ENCODE data around the gene NPM1. TPM values are rescaled to one million over a fixed set of nuclear protein-coding genes. Genes with fewer than 3 reads are reported as not detected.
"Not testable (repeated sequence)": the region's sequence is repeated elsewhere in the genome, so short reads cannot be mapped to it uniquely, and the experiment has no call there.

Gene NPM1
- total RNA-seq, 2 donors from 2014 or later: 500 to 508 TPM

DNA sequence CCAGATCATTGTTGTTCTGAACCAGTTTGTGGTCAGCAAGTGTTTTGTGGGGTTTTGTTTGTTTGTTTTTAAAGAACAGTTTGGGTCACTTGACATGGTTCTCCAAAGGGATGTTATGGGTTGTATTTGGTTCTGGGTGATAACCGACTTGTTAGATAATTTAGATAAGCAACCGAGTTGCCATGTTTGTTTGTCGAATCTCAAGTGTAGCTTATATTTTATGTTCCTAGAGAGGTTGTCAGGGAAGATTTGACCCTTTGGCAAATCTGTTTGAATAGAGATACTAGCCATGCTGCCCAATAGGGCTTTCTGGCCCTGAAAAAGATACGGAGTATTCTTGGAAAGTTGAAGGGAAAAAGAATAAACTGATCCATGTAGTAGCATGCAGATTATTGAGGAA is 19.6 kb downstream of the NPM1 start:
- no peak for DNase-seq (ENCODE audit: low spot score)
- intact Hi-C loops (cut with DNase I): no loop called here

DNA sequence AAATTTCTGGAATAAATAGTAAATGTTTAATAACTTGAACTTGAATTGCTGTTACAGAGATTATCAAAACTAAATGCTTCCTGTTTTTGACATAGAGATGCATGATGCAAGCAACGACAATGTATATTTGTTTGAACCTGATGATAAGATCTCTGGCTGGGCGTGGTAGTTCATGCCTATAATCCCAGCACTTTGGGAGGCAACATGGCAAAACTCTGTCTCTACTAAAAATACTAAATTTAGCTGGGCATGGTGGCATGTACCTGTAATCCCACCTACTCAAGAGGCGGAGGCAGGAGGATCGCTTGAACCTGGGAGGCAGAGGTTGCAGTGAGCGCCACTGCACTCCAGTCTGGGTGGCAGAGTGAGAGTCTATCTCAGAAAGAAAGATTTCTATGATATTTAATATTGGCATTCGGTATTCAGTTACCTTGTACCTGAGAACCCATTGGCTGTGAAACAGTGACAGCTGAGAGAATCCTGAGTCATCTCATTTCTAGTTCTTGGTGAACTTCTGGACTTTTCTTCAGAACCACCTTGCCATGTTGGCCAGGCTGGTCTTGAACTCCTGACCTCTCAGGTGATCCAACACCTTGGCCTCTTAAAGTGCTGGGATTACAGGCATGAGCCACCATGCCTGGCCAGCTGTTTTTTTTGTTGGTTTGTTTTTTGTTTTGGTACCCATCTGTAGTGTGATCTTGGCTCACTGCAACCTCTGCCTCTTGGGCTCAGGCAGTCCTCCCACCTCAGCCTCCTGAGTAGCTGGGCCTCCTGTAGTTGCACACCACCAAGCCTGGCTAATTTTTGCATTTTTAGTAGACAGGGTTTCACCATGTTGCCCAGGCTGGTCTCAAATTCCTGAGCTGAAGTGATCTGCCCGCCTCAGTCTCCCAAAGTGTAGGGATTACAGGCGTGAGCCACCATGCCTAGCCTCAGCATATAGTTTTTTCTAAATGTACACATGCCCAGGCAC is 21.8 kb downstream of the NPM1 start:
- intact Hi-C loops (cut with DNase I): no loop called here
- no peak for DNase-seq (ENCODE audit: low spot score)

DNA sequence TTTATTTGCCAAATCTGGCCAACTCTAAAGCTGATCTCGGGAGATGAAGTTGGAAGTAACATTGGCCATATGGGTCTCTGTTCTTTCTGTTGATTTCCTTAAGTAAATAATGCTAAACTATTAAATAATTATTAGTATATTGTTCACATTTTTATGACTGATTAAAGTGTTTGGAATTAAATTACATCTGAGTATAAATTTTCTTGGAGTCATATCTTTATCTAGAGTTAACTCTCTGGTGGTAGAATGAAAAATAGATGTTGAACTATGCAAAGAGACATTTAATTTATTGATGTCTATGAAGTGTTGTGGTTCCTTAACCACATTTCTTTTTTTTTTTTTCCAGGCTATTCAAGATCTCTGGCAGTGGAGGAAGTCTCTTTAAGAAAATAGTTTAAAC is 22.5 kb downstream of the NPM1 start:
- no peak for DNase-seq (ENCODE audit: low spot score)
- intact Hi-C loops (cut with DNase I): no loop called here

DNA sequence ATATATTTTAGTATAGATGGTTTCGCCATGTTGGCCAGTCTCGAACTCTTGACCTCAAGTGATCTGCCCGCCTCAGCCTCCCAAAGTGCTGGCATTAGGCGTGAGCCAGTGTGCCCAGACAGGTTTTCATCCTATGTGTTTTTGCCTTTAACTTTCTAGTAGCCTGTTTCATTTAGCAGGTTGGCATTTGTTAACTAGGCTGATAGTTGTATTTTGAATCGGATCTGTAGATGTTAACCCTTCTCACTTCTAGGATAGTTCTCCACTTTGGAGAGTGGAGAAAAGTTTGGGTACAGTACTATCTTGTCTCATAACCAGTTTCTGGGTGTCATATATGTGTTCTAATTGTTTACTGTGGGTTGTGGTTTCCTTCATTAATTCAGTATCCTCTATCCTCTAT is 24.5 kb downstream of the NPM1 start:
- intact Hi-C loops (cut with DNase I): no loop called here
- no peak for DNase-seq (ENCODE audit: low spot score)

DNA sequence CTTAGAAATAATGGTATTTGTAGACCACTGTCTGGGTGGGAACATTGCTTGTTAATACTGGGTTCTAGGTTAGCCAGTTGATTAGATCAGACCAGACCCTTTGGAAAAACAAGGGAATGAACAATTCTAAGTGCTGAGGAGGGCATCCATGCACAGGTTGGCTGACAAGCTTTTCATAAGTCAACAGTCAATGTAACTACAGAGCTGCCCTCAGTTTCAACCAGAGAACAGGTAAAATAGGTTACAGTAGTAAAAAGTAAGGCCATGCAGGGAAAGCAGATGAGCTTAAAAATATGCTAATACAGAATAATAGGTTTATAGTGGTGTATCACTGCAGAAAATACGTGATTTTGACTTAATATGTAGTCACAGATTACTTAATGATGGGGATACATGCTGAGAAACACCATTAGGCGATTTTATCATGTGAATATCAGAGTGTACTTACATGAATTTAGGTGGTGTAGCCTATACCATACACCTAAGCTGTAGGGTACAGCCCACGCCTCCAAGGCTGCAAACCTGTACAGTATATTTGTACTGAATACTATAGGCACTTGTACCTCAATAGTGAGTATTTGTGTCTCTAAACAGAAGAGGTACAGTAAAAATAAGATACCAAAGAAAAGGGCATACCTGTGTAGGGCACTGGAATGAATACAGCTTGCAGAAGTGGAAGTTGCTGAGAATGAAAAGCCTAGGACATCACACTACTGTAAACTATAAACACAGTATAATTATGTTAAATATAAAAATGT is 25.7 kb downstream of the NPM1 start:
- DNase-seq (ENCODE audit: low spot score): no peak
- intact Hi-C loops (cut with DNase I): no loop called here

DNA sequence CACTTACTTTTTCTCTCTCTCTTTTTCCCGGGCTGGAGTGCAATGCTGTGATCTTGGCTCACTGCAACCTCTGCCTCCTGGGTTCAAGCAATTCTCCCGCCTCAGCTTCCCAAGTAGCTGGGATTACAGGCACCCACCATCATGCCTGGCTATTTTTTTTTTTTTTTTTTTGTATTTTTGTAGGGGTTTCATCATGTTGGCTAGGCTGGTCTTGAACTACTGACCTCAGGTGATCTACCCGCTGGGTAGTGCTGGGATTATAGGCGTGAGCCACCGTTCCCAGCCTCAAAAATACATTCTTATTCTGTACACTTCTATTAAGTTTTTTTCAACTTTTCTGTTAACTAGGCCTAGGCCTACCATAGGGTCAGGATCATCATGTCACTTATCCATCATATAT is 26.3 kb downstream of the NPM1 start:
- intact Hi-C loops (cut with DNase I); DNase-seq (ENCODE audit: low spot score): not testable (repeated sequence)

DNA sequence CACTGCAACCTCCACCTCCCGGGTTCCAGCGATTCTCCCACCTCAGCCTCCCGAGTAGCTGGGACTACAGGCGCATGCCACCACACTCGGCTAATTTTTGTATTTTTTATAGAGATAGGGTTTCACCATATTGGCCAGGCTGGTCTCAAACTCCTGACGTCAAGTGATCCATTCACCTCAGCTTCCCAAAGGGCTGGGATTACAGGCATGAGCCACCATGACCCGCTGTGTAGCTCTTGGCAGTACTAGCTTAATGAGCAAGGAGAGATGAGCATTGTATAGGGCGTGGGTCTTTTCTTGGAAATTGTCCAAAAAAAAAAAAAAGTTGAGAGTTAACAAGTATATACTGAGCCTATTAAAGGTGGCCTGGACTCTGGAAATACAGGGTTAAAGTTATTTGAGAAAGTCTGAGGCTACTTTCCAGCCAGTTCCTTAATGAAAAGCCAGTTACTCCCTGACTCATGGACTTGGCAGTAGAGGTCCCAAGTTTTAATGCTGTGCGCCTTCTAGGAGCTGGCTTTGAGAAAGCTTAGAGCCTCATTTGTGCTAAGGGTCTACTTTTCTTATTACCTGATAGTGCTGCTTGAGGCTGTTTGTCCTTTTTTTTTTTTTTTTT is 27.6 kb downstream of the NPM1 start:
- intact Hi-C loops (cut with DNase I): loop anchor here in 1 of 2 donors (5.0 kb wide), 1 partner anchor 492 kb away; no protein-coding TSS in a partner anchor
- no peak for DNase-seq (ENCODE audit: low spot score)

DNA sequence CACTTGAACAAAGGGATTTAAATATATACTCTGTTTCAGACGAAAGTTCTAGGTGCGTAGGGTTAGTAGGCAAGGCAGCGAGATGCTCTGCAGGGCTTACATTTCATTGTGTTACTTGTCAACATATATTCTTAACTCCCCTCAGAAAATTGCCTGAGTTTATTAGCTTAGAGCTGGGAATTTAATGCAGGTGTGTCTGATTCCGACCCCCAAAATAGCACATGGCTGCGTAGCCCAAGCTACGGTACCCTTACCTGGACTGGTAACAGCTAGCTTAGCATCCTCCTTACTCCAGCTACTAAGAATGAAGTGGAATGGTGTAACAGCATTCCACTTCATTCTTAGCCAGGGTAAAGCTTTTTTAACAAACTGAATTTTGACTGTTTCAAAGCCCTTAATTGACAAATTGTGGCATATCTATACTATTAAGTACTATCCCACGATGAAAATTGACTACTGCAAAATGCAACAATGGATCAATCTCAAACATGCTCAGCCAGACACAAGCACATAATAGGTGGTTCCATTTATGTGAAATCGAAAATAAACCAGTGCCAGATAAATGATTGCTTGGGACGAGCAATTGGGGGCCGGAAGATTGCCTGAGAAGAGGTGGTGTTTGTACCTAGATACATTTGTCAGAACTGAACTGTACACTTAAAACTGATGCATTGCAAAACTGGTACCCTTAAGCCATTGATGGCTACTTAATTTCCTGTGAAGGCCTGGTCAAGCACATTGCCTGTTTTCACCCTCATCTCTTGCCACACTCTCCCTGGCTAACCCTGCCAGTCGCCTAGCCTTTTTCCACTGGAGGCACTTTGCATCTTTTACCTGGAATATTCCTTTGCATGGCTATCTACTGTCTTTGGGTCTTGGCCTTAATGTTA is 28.8 kb downstream of the NPM1 start:
- intact Hi-C loops (cut with DNase I): loop anchor here in 1 of 2 donors (5.0 kb wide), 1 partner anchor 491 kb away; no protein-coding TSS in a partner anchor
- DNase-seq (ENCODE audit: low spot score): no peak

DNA sequence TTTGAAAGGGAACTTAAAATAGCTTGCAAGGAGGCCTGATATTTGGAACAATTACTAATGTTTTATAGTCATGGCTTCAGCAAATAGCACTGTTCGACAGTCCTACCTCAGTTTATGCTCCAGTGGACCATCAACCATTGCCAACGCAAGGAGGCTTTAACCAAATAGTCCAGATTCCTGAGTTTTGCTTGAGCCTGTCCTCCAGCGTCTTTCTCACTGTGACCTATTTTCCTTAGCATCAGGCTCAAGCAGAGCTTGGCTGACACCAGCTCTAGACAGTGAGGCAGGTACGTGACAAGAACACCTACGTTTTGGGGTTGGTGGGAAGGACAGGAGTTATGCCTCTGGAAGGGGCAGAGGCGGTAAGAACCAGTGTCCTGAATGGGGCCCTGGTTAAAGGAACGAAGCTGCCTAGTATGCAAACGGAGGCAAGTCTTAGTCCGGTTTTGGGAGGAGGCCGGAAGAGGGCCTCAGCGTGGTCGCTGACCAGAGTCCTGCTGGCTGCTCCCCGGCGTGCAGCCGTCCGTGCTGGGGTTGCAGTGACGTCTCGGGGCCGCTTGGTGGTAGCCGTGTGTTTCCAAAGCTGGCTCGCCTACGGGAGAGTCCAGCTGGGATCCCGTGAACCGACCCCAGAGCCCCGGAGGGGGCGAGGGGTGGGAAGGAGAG is 30.8 kb downstream of the NPM1 start:
- intact Hi-C loops (cut with DNase I): loop anchor here in 1 of 2 donors (5.0 kb wide), 1 partner anchor 489 kb away; no protein-coding TSS in a partner anchor
- DNase-seq (ENCODE audit: low spot score): peak; percentile 95

DNA sequence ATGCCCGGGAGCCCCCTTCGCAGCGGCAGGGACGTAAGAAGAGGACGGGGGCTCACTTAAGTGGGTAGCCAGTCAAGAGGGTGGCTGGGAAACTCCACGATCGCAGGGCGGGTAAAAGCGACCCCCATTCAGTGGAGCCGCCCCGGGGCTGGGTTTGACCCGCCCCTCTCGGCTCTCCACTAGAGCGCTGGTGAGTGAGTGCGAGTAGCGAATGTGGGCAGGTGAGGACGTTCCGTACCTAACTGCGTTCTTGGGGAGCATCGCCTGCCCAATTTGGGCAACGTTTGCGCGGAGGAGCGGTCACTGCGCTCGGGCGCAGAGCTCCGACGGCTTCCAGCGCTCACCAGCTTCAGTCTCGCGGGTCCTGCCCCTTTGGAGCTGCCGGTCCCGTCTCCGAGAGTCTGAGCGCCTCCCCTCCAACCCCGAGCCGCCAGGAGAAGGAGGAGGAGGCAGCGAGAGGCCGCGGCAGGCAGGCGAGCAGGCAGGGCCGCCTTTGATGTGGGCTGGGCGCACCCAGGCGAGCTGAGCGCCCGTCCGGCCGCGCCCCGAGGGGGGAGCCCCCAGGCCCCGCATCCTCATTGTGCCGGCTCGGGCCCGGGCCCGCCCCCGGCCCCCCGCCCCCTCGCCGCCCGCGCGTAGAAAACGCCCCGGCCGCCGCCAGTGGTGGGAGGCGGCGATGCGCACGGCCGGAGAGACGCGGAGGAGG is 31.5 kb downstream of the NPM1 start, which contains the start of gene FGF18:
FGF18 (plus strand) TSS at position 666 of the 706 bp plus-strand sequence. CDS start 553 bp downstream, outside the sequence.
- DNase-seq (ENCODE audit: low spot score): peak; percentile 86
- intact Hi-C loops (cut with DNase I): loop anchor here in 1 of 2 donors (5.0 kb wide), 1 partner anchor 488 kb away; no protein-coding TSS in a partner anchor

DNA sequence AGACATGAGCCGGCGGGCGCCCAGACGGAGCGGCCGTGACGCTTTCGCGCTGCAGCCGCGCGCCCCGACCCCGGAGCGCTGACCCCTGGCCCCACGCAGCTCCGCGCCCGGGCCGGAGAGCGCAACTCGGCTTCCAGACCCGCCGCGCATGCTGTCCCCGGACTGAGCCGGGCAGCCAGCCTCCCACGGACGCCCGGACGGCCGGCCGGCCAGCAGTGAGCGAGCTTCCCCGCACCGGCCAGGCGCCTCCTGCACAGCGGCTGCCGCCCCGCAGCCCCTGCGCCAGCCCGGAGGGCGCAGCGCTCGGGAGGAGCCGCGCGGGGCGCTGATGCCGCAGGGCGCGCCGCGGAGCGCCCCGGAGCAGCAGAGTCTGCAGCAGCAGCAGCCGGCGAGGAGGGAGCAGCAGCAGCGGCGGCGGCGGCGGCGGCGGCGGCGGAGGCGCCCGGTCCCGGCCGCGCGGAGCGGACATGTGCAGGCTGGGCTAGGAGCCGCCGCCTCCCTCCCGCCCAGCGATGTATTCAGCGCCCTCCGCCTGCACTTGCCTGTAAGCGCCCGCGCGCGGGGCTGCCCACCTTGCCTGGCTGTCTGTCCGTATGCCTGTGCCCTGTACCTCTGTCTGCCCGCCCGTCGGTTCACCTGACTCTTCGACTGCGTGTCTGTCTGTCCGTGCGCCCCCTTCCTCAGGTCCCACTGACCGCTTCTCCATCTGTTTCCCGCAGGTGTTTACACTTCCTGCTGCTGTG is 32.2 kb downstream of the NPM1 start:
- peak; percentile 84 for DNase-seq (ENCODE audit: low spot score)
- intact Hi-C loops (cut with DNase I): loop anchor here (5.0 kb wide), 2 partner anchors 207 to 487 kb away; no protein-coding TSS in a partner anchor

DNA sequence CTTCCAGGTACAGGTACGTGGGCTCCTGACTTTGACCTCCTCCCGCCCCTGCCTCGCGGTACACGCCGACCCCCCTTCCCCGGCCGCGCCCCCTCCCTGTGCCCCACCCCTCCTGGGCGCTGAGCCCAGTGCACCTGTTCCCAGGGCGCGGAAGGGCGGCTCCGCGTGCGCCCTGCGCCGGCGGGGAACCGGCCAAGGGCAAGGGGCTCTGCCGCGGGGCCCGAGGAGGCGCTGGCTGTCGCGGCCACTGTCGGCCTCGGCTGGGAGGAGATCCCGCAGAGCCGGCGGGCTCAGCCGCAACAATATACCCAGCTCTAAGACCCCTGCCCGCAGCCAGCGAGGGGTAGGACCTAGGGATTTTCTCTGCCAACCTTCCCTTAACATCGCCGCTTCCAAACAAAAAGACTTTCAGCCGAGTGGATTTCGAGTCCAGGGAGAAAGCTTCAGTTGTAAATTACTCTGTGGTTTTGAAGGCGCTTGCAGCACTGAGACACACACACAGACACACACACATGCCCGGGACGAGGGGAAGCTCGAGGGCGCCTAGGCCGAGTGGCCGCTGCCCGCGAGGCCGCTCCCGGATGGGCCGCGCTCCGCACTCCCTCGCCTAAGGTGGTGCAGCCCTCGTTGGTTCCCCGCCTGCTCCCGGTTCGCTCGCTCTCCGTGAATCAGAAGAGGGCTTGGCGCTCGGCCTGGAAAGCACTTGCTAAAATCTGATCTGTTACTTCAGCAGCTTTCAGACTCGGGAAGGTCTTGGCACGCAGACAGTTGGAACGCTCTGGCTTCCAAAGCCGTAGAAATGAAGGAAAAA is 33.0 kb downstream of the NPM1 start:
- intact Hi-C loops (cut with DNase I): loop anchor here in 1 of 2 donors (5.0 kb wide), 1 partner anchor 207 kb away; no protein-coding TSS in a partner anchor

DNA sequence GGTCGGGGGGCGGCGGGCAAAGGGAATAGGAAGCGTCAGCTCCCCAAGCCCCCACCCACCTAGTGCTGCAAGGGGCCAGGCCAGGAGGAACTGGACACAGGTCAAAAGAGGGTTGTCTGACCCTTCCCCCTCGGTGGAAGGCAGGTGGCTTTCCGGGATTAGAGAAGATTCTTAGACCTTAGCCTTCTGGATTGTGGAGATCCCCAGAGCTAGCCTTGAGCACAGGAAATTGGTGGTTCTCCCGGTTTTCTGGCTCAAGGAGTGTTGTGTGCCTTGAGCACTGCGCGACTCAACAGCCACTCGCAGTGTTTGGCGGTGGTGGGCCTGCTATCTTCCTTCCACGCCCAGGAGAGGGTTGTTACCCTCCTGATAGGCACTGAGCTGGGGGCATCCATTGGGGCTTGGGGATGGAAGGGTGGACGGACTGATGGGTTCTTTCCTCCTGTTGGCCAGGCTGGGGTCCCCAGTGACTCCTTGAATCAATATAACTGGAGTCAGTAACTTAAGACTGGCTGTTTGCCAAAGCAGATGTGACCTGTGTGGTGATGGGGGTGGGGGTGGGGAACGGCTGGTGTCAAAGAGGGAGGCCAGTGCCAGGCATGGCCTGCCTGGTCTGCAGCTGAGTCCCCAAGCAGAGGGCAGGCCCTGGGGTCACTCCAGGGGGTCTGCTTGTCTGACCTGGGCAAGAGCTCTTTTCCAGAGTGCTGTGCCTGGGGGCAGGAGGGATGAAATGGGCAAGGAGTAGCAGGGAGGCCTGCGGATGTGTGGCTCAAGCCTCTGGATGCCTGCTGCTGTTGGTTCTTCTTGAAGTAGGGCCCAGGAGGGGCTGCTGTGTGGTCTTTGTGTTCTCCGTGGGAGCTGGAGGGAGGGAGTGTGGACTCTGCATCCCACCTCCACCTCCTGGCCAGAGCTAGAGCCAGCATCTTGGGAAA is 33.9 kb downstream of the NPM1 start:
- intact Hi-C loops (cut with DNase I): loop anchor here in 1 of 2 donors (5.0 kb wide), 1 partner anchor 206 kb away; no protein-coding TSS in a partner anchor

More for the DNA sequence above, 33.0 kb downstream of the NPM1 start:
- peak; percentile 96 for DNase-seq (ENCODE audit: low spot score)

DNA sequence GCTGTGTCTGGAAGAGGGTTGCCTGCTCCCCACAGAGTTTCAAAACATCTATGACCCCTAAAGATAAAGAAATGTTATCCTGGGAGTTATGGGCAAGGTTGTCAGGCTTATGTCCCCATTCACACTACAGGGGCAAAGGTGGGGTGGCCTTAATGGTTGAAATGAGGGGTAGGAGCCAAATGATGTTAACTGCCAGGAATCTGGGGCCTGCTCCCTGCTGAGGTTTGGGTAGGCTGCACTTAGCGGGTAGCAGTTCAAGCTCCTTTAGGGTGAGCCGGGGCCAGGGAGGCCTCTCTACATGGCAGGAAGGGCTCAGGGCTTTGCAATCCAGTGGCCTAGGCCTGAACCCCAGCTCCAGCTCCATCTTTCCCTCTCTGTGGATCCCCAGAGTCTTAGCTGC is 34.8 kb downstream of the NPM1 start:
- intact Hi-C loops (cut with DNase I): loop anchor here in 1 of 2 donors (5.0 kb wide), 1 partner anchor 205 kb away; no protein-coding TSS in a partner anchor
- peak; percentile 59 for DNase-seq (ENCODE audit: low spot score)

More for the DNA sequence above, 33.9 kb downstream of the NPM1 start:
- peak; percentile 57 for DNase-seq (ENCODE audit: low spot score)

Data from posterior vena cava (tissue), 2 donors.